ENCODE data around the gene STX18.

DNA sequence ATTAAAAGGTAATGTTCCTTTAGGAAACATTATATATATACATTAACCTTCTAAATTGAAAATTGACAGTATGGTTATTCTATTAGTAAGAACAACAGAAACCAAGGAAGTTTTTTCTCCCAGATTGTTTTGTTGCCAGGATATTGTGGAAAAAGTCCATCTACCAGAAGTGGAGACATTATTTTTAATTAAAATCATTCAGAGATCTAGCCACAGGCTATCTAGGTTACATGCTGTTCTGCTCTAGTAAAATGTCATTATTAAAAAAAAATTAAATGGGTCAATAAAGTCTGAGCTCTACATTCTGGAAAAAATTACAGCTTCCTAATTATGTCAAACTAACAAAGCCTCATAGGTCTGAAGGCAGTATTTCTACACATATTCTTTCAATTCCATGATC, 80.7 kb downstream of the STX18 start:
- TF ChIP-seq, protein P1, sequence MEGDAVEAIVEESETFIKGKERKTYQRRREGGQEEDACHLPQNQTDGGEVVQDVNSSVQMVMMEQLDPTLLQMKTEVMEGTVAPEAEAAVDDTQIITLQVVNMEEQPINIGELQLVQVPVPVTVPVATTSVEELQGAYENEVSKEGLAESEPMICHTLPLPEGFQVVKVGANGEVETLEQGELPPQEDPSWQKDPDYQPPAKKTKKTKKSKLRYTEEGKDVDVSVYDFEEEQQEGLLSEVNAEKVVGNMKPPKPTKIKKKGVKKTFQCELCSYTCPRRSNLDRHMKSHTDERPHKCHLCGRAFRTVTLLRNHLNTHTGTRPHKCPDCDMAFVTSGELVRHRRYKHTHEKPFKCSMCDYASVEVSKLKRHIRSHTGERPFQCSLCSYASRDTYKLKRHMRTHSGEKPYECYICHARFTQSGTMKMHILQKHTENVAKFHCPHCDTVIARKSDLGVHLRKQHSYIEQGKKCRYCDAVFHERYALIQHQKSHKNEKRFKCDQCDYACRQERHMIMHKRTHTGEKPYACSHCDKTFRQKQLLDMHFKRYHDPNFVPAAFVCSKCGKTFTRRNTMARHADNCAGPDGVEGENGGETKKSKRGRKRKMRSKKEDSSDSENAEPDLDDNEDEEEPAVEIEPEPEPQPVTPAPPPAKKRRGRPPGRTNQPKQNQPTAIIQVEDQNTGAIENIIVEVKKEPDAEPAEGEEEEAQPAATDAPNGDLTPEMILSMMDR (IDR thresholded peaks at IDR 0.05; ENCODE audit: low read depth, low read length, missing input control): no peak
- TF ChIP-seq NR2F2 (IDR thresholded peaks at IDR 0.05): no peak
- TF ChIP-seq, protein P2, sequence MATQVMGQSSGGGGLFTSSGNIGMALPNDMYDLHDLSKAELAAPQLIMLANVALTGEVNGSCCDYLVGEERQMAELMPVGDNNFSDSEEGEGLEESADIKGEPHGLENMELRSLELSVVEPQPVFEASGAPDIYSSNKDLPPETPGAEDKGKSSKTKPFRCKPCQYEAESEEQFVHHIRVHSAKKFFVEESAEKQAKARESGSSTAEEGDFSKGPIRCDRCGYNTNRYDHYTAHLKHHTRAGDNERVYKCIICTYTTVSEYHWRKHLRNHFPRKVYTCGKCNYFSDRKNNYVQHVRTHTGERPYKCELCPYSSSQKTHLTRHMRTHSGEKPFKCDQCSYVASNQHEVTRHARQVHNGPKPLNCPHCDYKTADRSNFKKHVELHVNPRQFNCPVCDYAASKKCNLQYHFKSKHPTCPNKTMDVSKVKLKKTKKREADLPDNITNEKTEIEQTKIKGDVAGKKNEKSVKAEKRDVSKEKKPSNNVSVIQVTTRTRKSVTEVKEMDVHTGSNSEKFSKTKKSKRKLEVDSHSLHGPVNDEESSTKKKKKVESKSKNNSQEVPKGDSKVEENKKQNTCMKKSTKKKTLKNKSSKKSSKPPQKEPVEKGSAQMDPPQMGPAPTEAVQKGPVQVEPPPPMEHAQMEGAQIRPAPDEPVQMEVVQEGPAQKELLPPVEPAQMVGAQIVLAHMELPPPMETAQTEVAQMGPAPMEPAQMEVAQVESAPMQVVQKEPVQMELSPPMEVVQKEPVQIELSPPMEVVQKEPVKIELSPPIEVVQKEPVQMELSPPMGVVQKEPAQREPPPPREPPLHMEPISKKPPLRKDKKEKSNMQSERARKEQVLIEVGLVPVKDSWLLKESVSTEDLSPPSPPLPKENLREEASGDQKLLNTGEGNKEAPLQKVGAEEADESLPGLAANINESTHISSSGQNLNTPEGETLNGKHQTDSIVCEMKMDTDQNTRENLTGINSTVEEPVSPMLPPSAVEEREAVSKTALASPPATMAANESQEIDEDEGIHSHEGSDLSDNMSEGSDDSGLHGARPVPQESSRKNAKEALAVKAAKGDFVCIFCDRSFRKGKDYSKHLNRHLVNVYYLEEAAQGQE (IDR thresholded peaks at IDR 0.05): no peak
- no peak for TF ChIP-seq RAD21 (IDR thresholded peaks at IDR 0.05)
- TF ChIP-seq TAF1 (conservative IDR thresholded peaks at IDR 0.05): no peak
- TF ChIP-seq EGR1 (IDR thresholded peaks at IDR 0.05; ENCODE audit: low read depth in 2 of 2): no peak
- TF ChIP-seq YY1 (IDR thresholded peaks at IDR 0.05): no peak
- TF ChIP-seq FOXA1 (IDR thresholded peaks at IDR 0.05): no peak
- TF ChIP-seq, protein P3, sequence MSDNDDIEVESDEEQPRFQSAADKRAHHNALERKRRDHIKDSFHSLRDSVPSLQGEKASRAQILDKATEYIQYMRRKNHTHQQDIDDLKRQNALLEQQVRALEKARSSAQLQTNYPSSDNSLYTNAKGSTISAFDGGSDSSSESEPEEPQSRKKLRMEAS (IDR thresholded peaks at IDR 0.05): no peak

All from liver (tissue), 3 donors.